Activated CD8-positive, alpha-beta memory T cell treated with anti-CD3 and anti-CD28 coated beads for 4 hours (primary cell): ENCODE measurements around the gene KRT33A.
A peak's percentile ranks its signal among the peaks of the same experiment; 100 is the strongest.
"Not testable (repeated sequence)": the region's sequence is repeated elsewhere in the genome, so short reads cannot be mapped to it uniquely, and the experiment has no call there.

ENCODE experiments used
- DNase-seq, 2 donors: peaks; one replicate each; pipeline ENCODE4 v3.0.0-alpha.2; 2020; ENCODE audit warnings: low read depth in 2 of 2

KRT33A gene

GRCh38 chr17:41363881-41364280 lies 13.3 kb upstream of the KRT33A start:
- DNase-seq: no peak

- DNase-seq: no peak
These were observed 9.8 kb upstream of the KRT33A start for GRCh38 chr17:41360296-41360995.

DNA sequence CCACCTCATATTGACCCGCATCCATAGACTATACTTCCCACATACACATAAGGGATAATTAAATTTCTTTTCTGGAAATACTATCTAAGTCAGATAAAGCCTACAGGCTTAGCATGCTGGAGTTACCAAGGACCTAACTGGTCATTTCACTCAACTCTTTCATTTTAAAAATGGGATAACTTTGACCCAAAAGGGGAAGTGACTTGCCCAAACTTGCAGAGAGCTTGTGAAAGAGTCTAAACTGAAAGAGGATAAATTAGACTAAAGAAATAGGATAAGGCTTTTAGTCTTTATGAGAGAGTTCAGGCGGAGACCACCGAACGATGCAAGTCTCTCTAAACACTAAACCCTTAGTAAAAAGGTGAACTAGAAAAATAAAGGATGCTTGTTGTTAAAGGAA lies 3.9 kb upstream of the KRT33A start:
- no peak for DNase-seq

DNA sequence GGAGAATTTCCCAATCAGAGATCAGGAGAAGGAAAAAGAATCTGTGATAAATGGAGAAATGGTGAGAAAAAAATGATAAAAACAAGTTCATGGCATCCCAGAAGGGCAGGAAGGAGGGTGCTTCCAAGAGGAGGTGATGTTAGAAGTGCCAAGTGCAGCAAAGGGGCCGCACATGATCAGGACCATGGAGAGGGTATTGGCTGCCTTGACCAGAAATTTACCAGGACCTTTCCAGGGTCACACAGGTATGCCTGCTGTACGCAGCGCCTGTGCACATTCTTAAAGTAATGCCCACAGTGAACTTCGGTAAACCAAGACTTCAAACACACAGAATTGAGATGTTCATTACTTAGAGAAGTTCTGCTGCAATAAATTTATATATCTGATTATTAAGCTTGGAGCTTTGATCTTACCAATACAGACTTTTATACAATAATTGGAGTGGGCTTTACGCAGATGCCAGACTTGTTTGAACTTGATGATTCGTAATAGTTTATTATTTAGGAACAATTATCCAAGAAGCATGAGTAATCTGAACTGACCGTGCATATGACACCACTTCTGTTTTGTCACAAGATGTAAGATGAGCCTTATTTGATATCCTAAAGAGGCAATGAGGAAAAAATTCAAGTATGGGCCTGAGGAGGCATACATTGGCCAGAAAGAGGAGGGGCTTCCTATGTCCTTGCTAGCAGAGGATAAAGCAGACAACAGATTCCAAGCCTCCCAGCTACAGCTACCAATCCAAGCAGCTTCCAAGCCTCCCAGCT lies 2.2 kb upstream of the KRT33A start:
- DNase-seq: no peak

DNA sequence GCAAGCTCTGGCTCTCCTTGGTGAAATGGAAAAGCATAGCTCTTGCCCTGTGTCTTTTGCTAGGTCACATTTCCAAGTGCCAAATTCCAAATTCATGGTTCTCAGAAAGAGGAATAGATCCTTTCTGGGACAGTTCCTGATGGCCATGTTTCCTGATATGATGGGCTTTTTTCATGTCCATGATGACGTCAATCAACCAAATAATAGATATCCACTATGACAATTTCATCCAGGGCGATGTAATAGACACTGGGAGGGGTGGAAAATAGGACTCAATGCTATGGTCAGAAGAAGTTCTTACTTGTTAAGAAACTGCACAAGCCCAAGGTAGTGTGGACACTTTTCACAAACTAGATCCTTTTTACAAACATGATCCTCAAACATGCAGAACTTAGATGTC lies 549 bp upstream of the KRT33A start:
- no peak for DNase-seq

DNA sequence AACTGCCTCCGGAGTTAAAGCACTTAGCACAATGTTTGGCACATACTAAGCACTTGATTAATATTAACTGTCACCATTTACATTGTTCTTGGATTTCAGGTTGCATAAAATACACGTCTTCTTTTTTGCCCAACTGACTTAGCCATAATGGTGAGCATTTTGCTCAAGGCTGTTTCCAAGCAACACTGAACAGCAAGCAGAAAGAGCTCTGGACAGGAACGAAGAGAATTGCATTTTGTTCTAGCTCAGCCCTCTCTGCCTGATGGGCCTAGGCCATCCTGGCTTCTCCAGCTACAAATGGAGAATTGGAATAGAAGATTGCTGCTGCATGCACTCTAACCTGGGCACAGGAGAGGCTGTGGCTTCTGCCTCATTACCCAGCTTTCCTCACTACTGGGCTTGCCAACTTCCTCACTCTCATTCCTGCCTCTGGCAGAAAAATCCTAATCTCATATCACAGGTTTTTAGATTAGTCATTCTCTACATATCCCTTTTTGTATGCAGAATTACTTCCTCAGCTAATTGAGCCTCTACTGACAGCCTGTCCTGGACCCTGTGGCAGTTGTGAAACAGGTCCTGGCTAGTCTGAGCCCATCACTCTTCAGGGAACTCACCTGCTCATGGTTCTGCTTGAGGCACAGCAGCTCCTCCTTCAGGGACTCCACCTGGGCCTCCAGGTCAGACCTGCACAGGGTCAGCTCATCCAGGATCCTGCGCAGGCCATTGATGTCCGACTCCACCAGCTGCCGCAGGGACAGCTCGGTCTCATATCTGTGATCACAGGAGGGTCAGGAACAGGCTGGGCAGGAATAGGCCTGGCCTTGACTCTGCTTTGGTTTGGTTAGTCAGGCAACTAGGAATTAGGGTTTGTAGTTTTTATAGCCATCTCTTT lies 2.5 kb downstream of the KRT33A start:
- DNase-seq: no peak

GRCh38 chr17:41346421-41346820 lies 4.2 kb downstream of the KRT33A start:
- DNase-seq: not testable (repeated sequence)

DNA sequence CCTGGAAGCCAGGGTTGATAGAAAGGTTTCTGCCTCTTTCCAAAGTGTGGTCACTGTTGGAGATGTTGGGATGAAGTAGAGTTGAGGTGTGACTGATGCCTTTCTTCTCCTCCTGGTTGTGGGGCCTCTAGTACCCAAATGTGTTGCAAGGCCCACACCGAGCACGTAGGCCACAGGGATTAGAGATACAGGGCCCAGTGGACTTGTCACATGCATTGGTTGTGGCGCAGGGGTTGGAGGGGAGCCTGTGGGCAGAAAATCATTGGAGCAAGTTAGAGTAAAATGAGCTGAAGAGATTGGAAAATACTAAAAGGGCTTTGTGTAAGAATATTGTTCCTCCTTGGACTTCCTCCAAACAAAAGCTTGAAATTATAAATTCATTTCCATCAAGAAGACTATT lies 4.6 kb downstream of the KRT33A start:
- no peak for DNase-seq

DNA sequence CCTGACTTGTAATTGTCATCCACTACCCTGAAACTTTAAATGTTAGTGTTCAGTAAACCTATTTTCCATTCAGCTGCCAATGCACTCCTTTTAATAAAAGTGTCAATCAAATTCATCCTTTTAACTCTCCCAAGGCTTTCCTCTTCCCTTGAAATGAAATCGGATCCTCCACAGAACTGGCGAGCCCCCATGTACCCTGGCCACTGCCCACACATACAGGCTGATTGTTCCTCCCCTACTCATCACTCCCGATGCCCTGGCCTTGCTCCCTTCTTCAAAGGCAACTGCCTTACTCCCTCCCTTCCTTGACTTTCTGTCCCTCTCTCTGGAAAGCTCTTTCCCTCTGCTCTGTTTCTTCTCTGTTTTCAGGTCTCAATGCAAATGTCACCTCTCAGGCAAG lies 7.6 kb downstream of the KRT33A start:
- no peak for DNase-seq

GRCh38 chr17:41340934-41341861 lies 9.4 kb downstream of the KRT33A start:
- DNase-seq: no peak

GRCh38 chr17:41340494-41340893 lies 10.1 kb downstream of the KRT33A start:
- no peak for DNase-seq

GRCh38 chr17:41339571-41340172 lies 11.0 kb downstream of the KRT33A start:
- no peak for DNase-seq

DNA sequence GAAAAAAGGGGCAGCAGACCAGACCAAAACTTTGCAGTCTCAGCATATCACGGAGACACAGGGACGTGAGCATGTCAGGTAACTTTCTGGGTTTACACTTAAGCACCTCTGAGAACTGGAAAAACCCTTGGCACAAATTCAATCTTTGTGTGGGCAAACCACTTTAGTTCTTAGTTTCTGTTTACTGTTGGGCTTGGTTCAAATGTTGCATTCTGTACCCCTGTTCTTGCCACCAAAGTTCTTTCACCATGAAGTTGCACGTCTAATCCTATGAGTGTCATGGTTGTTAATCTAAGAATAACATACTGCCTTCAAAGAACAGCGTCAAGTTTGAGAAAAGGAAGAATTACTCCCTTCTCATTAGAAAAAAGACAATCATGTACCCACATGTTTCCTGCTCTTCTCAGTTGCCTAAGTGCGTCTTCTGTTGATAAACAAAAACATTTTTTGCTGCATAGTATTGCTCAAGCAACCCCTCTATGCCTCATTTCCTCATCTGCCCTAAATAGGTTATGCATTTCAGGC lies 11.6 kb downstream of the KRT33A start:
- DNase-seq: peak in 1 of 2 donors; percentile 10

- DNase-seq: no peak
These were observed 14.9 kb downstream of the KRT33A start for GRCh38 chr17:41335747-41336146.

- no peak for DNase-seq
These were observed 16.0 kb downstream of the KRT33A start for GRCh38 chr17:41334385-41335305.

DNA sequence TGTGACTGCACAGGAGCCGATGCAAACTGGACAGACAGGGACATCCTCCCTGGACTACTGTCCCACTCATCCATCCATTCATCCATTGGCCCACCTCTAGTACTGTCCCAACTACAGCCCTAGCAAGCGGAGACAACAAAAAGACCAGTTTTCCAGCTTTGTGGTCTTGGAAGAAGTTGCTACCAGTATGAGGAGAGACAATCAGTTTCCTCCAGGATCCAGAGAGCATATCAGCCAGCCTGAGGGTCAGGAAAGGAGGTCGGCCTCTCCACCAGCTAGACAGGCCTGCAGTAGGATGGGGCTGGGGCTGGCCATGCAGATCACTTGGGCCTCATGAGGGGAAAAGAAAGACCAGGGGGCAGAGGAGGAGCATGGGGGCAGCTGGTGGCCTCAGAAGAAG lies 16.8 kb downstream of the KRT33A start:
- DNase-seq: no peak

DNA sequence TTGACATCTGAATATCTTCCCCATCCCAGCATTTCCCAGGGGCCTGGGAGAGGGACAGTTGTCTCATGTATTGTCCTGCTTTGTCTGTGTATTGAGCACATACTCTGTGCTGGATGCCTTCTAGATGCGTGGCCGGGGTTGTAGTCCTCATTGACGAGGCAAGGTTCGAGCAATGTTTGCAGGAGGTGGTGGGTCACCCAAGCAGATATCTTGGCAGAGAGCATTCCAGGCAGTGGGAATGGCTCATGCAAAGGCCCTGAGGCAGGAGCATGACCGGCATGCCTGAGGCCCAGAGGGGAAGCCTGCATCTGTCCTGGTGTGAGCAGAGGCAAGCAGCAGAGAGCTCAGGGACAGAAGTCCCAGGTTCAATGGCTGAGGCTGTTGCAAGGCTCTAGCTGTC lies 17.5 kb downstream of the KRT33A start:
- DNase-seq: no peak

GRCh38 chr17:41332239-41332638 lies 18.4 kb downstream of the KRT33A start:
- DNase-seq: no peak

GRCh38 chr17:41331606-41332005 lies 19.0 kb downstream of the KRT33A start:
- no peak for DNase-seq
